AG04449 (cell line): ENCODE measurements around the gene WIPF1.

ENCODE experiments used
- CTCF ChIA-PET: fragments of 350-600 bp; formaldehyde crosslinking; extraction: SDS; loops from one replicate; lab custom pipeline; 2021; ENCODE audit warnings: antibody characterized with exemption; lab: Yijun Ruan, JAX
- POLR2A ChIA-PET: fragments of 400-600, 350-600 bp; formaldehyde crosslinking; extraction: SDS; loops from one replicate; lab custom pipeline; 2020; ENCODE audit warnings: antibody characterized with exemption, inconsistent platforms; lab: Yijun Ruan, JAX
- DNase-seq: peaks from one replicate; pipeline ENCODE4 v3.0.0-alpha.2; 2010; ENCODE audit warnings: low read depth, low spot score
- H3K4me3 ChIP-seq: 2 replicates; pipeline ENCODE4 v1.5.1; 2011; ENCODE audit warnings: low read depth, mild to moderate bottlenecking, control low read depth, low read length
- TF ChIP-seq, protein P1 (sequence below): IDR thresholded peaks from one replicate; pipeline ENCODE4 v1.5.1; 2011; ENCODE audit warnings: mild to moderate bottlenecking, moderate library complexity, low read length, control low read depth, inconsistent platforms; ENCODE audit not compliant: insufficient read depth; ENCODE audit errors: missing control alignments

WIPF1 gene

GRCh38 chr2:174627216-174627615 lies 29.6 kb upstream of the WIPF1 start:
- TF ChIP-seq, protein P1, sequence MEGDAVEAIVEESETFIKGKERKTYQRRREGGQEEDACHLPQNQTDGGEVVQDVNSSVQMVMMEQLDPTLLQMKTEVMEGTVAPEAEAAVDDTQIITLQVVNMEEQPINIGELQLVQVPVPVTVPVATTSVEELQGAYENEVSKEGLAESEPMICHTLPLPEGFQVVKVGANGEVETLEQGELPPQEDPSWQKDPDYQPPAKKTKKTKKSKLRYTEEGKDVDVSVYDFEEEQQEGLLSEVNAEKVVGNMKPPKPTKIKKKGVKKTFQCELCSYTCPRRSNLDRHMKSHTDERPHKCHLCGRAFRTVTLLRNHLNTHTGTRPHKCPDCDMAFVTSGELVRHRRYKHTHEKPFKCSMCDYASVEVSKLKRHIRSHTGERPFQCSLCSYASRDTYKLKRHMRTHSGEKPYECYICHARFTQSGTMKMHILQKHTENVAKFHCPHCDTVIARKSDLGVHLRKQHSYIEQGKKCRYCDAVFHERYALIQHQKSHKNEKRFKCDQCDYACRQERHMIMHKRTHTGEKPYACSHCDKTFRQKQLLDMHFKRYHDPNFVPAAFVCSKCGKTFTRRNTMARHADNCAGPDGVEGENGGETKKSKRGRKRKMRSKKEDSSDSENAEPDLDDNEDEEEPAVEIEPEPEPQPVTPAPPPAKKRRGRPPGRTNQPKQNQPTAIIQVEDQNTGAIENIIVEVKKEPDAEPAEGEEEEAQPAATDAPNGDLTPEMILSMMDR: no peak
- POLR2A ChIA-PET: no interaction called here
- CTCF ChIA-PET: no interaction called here
- no peak overlapping the region for H3K4me3 ChIP-seq
- no peak for DNase-seq

DNA sequence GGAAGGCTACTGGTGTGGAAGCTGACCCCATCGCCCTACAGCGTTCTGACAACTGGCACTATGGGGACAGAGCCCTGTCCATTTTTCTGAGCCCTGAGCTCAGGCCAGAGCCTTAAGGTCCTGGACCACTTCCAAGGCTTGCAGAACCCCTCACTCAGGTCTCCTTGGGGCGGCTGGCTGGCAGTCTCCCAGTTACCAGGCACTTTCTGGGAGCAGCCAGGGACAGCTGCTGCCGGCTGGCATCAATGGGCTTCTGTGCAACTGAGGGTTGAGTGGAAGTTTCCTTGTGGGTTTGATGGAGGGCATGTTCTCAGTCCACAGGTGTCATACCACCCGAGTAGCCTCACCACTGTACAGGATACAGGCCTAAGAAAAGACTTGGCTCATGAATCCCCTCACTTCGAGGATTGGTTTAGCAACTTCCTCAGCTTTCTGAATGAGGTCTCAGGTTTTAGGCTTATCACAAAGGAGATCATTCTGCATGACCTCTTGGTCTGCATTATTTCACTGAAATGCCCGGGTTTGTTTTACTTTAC lies 27.4 kb upstream of the WIPF1 start:
- POLR2A ChIA-PET: no interaction called here
- CTCF ChIA-PET: interaction anchor here (0.9 to 2.6 kb wide), 4 partner anchors 8 to 124 kb away, joined by 3 to 10 read pairs (median 3); no protein-coding TSS in a partner anchor
- TF ChIP-seq, protein P1: no peak

GRCh38 chr2:174623690-174624089 lies 26.1 kb upstream of the WIPF1 start:
- H3K4me3 ChIP-seq: no peak overlapping the region
- CTCF ChIA-PET: interaction anchor here (0.9 to 1.1 kb wide), 4 partner anchors 9 to 64 kb away, joined by 3 to 4 read pairs (median 4); no protein-coding TSS in a partner anchor
- TF ChIP-seq, protein P1: no peak
- DNase-seq: no peak
- POLR2A ChIA-PET: no interaction called here

More for the DNA sequence above, 27.4 kb upstream of the WIPF1 start:
- no peak overlapping the region for H3K4me3 ChIP-seq
- no peak for DNase-seq

DNA sequence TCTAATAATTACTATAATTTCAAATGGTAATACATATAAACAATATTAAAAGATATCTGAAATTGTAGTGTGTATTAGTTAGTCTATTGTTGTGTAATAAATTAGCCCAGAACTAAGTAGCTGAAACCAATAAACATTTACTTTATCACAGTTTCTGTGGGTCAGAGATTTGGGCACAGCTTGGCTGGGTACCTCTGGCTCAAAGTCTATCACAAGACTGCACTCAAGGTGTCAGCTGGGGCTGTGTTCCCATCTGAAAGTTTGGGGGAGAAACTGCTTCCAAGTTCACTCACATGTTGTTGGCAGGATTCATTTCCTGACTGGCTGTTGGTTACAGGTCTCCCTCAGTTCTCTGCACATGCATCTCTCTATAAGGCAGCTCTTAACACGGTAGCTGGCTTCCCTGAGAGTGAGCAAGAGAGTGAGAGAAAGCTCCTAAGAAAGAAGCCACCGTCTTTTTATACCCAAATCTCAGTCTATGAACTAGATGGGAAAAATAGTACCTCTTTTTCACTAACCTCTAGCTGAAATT lies 25.6 kb upstream of the WIPF1 start:
- H3K4me3 ChIP-seq: no peak overlapping the region
- POLR2A ChIA-PET: no interaction called here
- no peak for DNase-seq
- CTCF ChIA-PET: interaction anchor here (0.9 to 1.1 kb wide), 4 partner anchors 8 to 65 kb away, joined by 3 to 4 read pairs (median 4); no protein-coding TSS in a partner anchor
- TF ChIP-seq, protein P1: no peak

DNA sequence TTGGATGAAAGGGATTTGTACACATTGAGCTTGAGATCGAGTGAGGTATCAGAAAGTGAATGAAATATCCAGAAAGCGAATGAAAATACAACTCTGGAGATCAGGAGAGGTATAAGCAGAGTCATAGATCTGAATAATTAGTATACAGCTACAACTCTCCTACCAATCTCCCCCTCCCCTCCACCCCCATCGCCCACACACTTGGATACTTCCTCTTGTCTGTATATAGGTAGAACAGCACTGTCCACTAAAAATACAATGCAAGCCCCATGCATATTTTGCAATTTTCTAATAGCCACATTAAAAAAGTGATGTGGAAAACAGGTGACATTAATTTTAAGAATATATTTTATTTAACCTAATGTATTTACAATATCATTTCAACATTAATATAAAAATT lies 23.7 kb upstream of the WIPF1 start:
- CTCF ChIA-PET: interaction anchor here (0.9 kb wide), 1 partner anchor 9 kb away, joined by 3 read pairs; no protein-coding TSS in a partner anchor
- POLR2A ChIA-PET: no interaction called here
- DNase-seq: no peak
- no peak overlapping the region for H3K4me3 ChIP-seq
- TF ChIP-seq, protein P1: no peak

GRCh38 chr2:174618179-174618578 lies 20.6 kb upstream of the WIPF1 start:
- POLR2A ChIA-PET: no interaction called here
- TF ChIP-seq, protein P1: no peak
- CTCF ChIA-PET: interaction anchor here (1.4 to 2.5 kb wide), 3 partner anchors 12 to 21 kb away, joined by 4 to 9 read pairs (median 7); partner anchors contain the start of gene WIPF1
- no peak overlapping the region for H3K4me3 ChIP-seq
- no peak for DNase-seq
